Measurements from ENCODE around the gene IFNGR1.
"Not testable (repeated sequence)": the region's sequence is repeated elsewhere in the genome, so short reads cannot be mapped to it uniquely, and the experiment has no call there.

The IFNGR1 gene

DNA sequence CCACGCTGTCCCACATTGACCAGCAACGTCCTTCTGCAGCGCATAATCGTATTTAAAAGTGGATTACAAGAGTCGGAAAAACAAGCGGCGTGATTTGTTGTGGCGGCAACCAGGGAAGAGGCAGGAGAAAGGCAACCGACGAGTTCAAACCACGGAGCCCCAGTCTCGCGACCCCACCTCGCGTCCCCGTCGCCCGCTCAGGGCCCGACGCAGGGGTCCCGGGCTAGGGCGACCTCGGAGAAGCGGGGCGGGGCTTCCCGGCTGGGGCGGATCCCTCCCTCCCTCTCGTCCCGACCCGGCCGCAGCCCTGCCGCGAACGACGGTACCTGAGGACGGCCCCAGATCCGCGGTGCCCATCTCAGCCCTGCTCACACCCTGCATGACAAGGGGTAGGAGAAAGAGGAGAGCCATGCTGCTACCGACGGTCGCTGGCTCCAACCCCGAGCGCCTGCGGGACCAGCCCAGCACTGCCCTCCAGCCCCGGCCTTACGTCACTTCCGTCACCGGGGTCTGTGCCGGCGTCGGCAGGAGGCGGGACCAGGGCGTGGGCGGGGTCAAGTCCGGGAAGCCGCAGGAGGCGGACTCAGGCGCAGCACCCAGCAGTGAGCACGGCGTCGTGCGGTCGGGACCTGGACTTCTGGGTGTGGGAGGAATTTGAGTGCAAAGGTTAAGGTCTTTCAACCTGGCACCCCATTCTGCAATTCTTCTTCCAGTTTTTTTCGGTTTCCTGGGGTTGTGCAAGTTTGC, at the start of gene IFNGR1:
Gene IFNGR1 (minus strand): TSS at position 469 of the 747 bp plus-strand sequence. CDS start 58 bp downstream, at position 411.
- DNase-seq (ENCODE audit: low spot score), result peak; percentile 95

DNA sequence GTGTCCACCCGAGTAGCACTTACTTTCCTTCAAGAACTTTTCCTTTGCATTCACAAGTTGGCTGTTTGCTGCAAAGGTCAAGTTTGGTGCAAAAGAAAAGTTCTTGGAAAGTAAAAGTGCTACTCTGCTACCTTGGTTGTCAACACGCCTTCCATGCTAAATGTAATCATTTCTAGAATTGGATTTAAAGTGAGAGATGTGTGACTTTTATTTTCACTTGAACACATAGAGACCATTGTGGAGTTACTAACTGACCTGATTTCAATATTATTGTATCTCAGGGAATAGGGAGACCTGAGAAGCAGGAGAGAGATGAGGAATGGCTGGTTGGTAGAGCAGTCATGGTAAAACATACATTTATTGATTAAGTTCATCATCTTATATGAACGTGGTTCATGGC, 49.7 kb upstream of the IFNGR1 start:
- no peak for DNase-seq (ENCODE audit: low spot score)

DNA sequence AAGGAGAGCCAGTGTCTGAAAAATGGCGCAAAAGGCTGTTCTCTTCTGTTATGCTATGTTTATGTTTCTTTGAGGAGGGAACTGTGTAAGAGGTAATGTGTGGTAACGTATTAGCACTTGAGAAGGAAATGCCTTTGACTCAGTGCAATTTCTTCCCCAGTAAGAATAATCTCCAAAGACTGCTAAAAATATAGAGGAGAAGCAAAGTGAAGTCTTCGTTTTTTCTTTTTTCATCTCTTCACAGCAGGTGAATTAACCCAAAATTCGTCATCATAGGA, 47.1 kb upstream of the IFNGR1 start:
- DNase-seq (ENCODE audit: low spot score), result no peak

DNA sequence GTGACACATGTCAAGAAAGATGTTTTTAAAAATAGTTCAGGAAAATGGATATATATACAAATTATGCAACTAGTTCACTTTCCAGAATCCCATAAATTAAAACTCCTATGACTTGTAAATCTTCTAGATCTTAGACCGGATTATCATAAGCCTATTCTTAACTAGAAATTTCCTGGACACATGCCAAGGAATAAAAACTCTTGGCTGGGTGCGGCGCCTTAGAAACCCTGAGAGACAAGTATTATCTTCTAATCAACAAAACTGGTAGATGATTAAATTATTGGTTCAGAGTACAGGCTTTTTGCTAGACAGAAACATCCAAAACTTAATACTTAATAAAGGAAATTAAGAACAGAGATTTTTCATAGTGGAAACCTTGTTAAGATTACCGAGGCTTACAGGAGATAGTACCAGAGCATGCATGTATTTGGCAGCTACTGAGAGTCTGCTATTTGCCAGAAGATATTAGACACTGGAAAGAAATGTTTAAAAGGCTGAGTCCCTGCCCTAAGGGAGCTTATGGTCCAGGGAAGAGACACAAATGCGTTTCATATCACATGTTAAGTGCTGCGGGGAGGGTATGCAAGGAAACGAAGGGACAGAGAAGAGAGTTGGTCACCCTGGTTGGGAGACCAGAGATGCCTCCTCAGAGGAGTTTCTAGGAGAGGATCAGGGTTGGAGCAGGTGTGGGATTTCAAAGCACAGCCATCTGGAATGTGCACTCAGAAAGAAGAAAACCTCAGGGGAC, 46.5 kb upstream of the IFNGR1 start:
- DNase-seq (ENCODE audit: low spot score), result no peak

DNA sequence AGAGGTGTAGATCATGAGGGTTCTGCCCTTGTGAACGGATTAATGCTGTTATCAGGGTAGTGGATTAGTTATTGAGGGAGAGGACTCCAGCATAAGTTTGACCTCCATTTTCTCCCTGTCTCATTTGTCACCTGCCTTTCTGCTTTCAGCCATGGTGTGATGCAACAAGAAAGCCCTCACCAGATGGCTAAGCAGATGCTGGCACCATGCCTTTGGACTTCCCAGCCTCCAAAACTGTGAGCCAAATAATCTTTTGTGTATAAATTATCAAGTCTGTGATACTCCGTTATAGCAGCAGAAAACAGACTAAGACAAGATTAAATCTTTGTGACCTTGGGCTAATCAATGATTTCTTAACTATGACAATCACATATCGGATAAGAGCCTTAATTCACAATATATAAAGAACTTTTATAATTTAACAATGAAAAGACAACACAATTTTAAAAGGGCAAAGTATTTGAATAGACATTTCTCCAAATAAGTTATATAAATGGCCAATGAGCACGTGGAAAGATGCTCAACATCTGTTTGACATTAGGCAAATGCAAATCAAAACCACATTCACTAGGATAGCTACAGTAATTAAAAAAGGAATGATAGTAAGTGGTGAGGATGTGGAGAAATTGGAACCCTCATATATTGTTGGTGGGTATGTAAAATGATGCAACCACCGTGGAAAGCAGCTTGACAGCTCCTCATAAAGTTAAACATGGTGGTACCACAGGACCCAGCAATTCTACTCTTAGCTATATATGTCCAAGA, 45.3 kb upstream of the IFNGR1 start:
- no peak for DNase-seq (ENCODE audit: low spot score)

DNA sequence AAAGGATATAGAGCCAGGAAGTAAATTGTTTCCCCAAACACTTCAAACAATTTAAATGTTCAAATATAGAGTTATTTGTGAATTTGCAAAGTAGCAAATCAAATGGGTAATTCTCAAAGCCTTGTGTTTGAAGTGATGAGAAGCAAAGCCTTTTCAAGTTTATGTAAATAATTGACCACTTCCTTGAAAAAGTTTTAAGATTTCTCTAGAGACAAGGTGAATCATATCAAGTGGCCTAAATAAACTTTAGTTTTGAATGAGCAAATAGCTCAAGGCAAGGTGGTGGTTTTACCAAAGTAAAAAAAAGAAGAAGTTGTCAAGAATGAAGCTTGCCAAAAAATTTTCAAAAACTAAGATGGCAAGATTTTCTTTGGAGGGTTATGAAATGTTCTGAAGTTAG, 42.6 kb upstream of the IFNGR1 start:
- DNase-seq (ENCODE audit: low spot score), result no peak

DNA sequence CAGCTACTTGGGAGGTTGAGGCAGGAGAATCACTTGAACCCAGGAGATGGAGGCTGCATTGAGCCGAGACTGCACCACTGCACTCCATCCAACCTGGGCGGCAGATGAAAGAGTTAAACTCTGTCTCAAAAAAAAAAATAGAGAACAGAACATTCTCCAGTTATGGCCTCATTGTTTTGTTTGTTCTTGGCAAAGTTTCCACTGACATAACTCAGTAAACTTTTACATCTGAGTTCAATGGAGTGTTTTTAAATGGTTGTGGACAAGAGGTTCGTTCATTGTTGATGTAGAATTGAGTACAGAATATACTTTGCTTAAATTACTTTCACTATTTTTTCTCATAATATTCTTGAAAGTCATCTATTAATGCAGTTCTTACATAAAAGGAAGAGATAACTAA, 42.2 kb upstream of the IFNGR1 start:
- DNase-seq (ENCODE audit: low spot score), result no peak

DNA sequence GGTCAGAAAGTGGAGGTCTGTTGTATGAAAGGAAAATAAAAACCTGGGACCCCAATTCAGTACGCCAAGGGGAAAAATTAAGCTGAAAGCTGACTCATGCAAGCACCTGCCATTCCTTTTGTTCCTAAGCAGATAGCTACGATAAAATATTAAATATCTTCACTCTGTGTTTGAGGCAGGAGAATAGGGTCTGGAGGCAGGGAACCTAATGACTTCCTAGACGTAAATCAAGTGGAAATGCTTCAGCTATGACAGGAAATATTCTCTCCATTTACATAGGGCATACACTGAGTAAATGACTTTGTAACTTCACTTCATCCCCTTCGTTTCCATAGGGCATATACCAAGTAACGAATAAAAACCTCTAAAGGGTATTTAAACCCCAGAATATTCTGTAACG, 41.0 kb upstream of the IFNGR1 start:
- DNase-seq (ENCODE audit: low spot score), result no peak

DNA sequence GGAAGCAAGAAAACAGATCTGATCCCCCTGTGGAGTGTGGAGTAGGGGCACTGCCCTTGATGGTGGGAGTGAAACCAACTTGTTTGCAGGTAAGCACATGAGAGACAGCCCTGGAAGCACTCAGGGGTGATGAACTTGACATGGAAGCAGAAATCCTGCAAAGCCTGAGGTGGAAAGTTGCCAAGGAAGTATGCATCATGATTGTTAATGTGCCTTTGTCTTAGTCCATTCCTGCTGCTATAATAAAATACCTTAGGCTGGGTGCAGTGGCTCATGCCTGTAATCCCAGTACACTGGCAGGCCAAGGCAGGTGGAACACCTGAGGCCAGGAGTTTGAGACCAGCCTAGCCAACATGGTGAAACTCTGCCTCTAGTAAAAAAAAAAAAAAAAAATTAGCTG, 40.2 kb upstream of the IFNGR1 start:
- no peak for DNase-seq (ENCODE audit: low spot score)

DNA sequence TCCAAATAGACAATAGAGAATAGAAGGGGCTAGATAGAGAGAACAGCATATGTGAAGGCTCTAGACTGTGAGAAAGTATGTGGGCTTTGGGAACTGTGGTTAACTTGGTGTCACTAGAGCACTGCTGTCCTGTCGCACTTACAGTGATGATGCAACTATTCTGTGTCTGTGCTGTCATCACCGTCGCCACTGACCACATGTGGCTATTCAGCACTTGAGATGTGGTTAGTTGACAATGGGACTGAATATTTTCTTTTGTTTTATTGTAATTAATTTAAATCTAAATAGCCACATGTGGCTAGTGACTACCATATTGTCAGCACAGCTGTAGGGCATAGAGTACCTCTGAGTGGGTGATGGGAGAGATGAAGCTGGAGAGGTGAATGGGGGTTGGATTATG, 39.0 kb upstream of the IFNGR1 start:
- DNase-seq (ENCODE audit: low spot score), result no peak

DNA sequence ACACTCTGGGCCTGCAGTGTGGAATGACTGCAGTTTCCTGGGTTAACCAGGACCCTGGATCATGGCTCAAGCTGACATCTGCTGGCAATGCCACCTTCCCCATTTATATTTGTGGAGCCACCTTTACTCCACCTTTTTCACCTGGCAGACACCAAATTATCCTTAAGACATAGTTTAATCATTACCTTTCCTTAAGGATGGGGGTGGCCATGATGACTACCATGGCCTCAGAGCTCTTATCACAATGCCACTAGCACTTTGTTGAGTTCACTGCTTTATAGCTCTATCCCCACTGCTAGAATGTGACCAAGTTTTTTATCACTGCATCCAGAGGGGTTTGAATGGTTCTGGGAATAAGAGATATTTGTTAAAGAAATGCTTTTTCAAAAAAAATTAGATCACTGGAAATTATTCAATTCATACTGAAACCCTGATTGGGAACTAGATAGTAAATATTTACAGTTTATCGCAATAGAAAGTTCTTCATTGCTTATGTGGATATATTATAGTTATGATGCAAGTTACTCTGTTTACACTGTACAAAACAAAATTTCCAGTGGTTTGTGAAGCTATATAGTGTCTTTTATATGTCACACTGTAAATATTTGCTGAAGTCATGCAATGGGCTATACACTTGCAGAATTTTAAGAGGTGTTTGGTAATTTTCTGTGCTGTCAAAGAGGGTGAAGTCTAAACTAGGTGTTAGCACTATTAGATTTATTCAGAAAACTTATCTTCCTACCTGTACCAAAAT, 37.3 kb upstream of the IFNGR1 start:
- no peak for DNase-seq (ENCODE audit: low spot score)

DNA sequence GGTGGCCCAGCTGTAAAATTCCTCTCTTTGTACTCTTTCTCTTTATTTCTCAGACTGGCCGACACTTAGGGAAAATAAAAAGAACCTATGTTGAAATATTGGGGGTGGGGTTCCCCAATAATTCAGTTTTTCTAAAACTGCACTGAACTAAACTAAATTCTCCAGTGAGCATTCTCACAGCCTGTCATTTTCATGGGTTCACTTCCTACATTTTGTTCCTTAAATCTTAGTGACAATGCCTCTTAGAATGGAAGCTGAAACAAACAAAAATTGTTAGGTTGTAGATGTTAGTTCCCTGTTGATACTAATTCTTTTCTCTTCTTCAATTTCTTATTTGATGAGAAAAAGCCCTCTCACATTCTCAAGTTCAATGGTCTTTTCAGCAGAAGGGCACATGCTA, 35.8 kb upstream of the IFNGR1 start:
- DNase-seq (ENCODE audit: low spot score), result no peak

DNA sequence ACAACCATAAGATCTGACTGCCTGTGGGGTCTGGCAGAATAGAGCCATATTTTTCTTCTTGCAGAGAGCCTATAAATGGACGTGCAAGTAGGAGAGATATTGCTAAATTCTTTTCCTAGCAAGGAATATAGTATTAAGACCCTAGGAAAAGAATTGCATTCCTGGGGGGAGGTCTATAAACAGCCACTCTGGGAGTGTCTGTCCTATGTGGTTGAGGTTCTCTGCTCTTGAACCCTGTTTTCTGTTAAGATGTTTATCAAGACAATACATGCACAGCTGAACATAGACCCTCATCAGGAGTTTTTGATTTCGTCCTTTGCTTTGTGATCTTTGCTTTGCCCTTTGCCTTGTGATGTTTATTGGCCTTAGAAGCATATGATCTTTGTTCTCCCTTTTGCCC, 35.2 kb upstream of the IFNGR1 start:
- DNase-seq (ENCODE audit: low spot score), result not testable (repeated sequence)

DNA sequence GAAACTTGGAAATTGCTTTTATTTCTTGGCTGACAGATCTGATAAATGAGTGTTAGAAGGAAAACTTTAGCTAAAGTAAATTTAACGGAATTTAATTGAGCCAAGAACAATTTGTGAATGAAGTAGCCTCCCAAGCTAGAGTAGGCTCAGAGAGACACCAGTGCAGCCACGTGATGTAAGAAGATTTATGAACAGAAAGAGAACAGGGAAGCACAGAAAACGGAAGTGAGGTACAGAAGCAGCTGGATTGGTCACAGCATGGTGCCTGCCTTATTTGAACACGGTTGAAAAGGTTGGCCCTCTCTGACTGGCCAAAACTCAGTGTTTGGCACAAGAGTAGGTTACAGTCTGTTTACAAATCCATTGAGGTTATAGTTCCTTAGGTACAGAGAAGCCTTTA, 29.5 kb upstream of the IFNGR1 start:
- no peak for DNase-seq (ENCODE audit: low spot score)

DNA sequence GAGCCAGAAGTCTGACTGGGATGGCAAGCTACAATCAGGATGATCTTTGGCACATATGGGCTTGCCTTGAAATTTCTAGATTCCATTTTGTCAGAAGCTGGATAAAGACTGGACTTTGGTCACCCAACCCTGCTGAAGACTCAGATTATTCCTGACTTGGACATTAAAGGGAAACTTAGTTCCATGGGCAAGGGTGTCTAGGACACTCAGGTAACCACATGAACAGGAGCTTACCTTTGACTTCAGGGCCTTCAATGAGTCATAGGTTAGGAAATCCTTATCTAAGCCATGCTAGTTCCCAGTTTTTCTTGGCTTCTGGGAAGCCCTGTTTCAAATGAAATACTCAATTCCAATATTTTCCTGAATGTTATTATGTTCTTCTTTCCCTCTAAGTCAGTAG, 28.5 kb upstream of the IFNGR1 start:
- DNase-seq (ENCODE audit: low spot score), result no peak

DNA sequence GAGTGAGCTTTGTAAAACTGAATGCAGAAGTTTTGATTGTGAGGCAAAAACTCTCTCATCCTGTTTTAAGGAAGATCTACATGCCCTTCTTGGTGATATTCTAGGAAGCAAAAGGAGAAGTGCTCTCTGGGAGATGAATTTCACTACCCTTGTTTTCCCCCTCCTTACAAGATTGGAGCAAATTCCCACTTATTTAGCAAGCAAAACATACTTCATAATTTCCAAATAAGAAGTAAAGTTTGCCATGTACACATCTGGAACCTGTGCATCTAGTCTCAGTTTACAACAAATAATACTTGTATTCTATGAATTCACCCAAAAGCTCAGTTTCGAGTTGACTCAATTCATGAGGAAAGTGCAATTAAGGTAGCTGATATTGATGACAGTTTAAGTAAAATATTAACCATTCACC, 27.6 kb upstream of the IFNGR1 start:
- no peak for DNase-seq (ENCODE audit: low spot score)

DNA sequence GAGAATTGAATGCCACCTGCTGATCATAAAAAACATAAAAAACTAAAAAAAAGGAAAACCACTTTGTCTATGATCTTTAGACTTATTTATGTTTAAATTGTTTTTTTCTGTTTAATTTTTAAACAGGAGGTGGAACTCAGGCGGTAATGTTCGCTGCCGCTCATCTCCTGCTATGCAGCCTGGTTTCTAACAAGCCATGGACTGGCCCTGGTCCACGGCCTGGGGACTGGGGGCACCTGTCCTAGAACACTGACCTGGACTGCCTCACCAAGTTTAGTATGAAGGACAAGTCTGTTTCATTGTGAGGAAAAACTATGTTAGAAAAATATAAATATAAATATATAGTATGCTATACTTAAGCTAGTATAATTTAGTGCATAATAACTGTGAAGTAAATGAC, 27.0 kb upstream of the IFNGR1 start:
- DNase-seq (ENCODE audit: low spot score), result no peak

DNA sequence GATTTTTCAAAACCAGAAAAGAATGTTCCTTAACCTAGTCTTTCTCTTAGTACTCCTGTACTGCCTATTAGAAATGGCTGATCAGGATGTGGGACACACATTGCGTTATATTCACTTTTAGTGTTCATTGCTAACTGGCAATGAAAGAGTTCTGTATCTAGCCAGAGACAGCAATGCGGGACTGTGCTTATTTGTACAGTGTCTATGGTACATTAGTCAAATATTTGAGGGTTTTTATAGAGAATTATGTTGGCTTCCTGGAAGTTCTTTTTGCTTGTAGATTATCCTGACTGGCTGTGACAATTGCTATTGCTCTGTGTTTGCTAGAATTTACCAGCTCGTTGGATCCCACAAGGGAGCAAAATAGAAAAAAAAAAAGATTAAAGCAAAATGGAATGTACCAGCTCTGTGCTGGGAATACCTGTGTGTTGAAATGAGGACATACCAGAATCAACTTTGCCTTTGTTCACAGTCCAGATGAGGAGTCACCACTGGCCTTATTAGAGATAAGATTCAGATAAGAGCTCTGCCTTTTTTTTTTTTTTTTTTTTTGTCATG, 22.4 kb upstream of the IFNGR1 start:
- DNase-seq (ENCODE audit: low spot score), result no peak

DNA sequence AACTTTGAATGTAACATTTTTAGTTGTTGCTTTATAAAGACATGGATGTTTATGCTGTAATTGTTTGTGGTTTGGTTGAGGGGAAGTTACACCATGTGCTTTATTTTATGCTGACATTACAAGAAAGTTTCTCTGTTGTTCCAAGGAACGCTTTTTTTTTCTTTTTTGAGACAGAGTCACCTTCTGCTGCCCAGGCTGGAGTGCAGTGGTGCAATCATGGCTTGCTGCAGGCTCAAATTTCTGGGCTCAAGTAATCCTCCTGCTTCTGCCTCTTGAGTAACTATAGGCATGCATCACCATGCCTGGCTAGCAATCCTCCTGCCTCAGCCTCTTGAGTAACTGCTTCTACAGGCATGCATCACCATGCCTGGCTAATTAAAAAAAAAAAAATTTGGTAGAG, 21.0 kb upstream of the IFNGR1 start:
- no peak for DNase-seq (ENCODE audit: low spot score)

DNA sequence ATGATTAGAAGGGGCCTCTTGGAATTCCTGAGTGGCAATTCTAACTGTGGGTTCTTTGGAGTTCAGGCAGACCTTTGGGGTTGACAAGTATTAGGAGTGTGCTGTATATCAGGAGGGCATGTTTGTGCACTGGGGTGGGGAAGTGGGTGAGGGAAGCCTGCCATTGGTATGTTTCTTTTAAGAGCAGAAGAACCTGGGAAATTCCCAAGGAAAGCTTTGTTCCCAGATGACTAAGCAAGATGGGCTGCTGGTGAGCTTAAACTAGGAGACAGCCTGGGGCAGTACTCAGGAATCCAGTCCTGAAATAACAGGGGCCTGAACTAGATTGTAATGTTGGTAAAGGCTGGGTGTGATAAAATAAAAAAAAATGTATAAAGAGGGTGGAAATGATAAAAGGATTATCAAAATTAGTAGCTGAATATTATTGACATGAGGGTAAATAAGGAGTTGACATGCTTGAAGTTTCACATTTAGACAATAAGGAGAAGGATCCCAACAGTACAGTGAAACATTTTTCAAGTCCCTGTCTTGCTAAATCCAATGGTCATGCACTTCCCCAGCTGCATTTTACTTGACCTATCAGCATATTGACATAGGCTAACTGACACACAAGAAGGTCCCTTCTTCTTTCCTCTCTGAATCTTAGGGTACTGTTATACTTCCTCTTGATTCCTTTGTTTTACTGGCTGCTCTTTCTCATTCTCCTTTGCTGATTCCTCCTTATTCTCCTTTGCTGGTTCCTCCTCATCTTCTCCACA, 18.4 kb upstream of the IFNGR1 start:
- DNase-seq (ENCODE audit: low spot score), result no peak

DNA sequence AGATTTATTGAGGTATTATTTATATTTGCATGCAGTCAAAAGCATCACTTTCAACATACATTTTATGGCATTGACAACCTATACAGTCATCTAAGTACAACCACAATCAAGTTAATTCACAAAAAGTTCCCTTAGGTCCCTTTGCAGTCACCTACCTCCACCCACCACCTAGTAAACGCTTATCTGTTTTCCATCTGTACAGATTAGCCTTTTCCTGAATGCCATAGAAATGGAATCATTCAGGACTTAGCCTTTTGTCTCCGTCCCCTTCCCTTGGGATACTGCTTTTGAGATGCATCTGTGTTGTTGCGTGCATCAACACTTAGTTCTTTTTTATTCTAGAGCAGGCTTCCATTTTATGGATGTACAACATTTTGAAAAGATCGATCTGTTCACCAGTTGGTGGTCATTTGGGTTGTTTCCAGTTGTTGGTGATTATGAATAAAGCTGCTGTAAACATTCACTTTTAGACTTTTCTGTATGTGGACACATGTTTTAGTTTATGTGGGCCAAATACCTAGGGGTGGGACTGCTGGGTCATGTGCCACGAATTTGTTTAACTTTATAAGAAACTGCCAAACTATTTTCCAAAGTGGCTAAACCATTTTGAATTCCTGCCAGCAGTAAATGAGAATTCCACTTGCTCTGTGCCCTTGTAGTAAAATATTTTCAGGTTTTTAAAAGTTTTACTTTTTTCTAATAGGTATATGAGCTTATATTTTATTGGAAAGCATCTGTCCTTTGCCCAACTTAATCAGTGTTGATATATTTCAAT, 17.6 kb upstream of the IFNGR1 start:
- no peak for DNase-seq (ENCODE audit: low spot score)
